DLD1 (cell line): ENCODE results near the gene METTL25.

ENCODE experiments used
- in situ Hi-C: cut with HindIII; loops from 2 replicates; pipeline ENCODE4 v1.10.0; 2017; ENCODE audit warnings: low sequenced_read_pairs

The METTL25 gene

GRCh38 chr12:82523996-82524395 is 165.7 kb downstream of the METTL25 start:
- in situ Hi-C loops: no loop called here

GRCh38 chr12:82524641-82525040 is 166.3 kb downstream of the METTL25 start:
- in situ Hi-C loops: no loop called here

DNA sequence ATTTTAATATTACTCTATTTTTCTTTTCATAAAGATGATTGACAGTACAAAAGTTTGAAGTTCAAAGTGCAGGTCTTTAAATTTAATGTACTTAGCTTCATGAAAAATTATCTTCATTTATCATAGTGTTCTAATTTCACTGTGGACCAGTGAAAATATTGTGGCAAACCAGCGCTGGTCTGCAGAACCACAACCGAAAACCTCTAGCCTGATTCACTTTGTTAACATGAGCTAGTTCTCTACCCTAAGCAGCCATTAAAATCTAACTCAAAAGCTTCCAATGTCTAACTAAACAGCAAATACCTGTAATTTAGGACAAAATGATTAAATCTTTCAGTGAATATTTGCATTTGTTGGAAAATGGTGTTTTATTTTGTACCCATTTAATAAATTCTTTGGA is 167.3 kb downstream of the METTL25 start:
- in situ Hi-C loops: no loop called here

GRCh38 chr12:82527165-82527780 is 168.9 kb downstream of the METTL25 start:
- in situ Hi-C loops: no loop called here
